Activated CD8-positive, alpha-beta memory T cell treated with anti-CD3 and anti-CD28 coated beads, Interleukin-2, amount 50 U/mL, for 24 hours (primary cell): ENCODE measurements around the gene FLAD1.
A peak's percentile ranks its signal among the peaks of the same experiment; 100 is the strongest.
"Not testable (repeated sequence)": the region's sequence is repeated elsewhere in the genome, so short reads cannot be mapped to it uniquely, and the experiment has no call there.

Experiments
- DNase-seq: peaks from one replicate; pipeline ENCODE4 v3.0.0-alpha.2; 2020; ENCODE audit errors: extremely low read depth

The FLAD1 gene

DNA sequence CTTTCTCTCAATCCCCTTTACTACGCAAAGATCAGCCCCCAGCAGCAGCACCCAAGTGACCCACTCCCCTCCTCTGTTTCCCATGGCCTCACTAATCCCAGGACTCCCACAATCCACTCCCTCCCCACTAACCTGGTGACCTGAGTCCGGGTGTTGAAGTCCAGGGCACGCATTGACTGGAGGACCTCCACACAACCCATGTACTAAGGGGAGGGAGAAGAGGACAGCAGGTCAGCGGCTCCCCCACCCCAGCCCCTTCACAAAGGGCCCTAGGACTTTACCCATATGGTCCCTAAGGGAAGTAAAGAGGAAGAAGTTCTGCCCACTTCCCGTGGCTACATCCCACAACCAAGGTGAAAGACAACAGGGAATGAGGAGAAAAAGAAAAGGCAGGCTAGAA lies 13.9 kb upstream of the FLAD1 start:
- no peak for DNase-seq

DNA sequence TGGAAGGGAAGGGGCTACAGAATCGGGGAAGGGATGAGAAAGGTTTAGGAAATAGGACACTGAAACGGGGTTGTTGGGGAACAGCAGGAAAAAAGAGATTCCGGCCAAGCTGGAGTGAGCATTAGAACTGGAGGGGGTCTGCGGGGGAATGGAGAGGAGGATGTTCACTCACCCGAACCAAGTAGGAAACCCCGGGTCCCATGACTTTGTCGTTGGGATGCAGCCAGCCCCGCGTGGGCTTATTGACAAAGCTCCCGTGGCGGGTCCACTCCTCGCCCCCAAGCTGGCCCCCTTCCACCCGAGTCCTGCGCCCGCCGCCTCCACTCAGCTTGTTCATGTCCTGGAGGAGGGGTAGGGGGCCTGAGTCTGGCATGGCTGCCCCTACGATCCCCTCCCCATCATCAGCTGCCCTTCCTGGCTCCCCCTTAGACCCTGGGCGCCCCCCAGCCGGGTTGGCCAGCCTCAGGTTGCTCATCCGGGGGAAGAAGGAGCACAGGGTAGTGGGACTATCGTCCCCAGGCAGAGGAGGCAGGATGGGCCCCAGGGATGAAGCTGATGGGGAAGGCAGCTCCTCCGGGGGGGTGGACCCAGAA lies 13.2 kb upstream of the FLAD1 start:
- no peak for DNase-seq

GRCh38 chr1:154970631-154971340 lies 12.4 kb upstream of the FLAD1 start, which contains the start of gene SHC1:
SHC1 (minus strand) TSS chr1:154970747; CDS start chr1:154970526, 221 bp downstream.
- no peak for DNase-seq

DNA sequence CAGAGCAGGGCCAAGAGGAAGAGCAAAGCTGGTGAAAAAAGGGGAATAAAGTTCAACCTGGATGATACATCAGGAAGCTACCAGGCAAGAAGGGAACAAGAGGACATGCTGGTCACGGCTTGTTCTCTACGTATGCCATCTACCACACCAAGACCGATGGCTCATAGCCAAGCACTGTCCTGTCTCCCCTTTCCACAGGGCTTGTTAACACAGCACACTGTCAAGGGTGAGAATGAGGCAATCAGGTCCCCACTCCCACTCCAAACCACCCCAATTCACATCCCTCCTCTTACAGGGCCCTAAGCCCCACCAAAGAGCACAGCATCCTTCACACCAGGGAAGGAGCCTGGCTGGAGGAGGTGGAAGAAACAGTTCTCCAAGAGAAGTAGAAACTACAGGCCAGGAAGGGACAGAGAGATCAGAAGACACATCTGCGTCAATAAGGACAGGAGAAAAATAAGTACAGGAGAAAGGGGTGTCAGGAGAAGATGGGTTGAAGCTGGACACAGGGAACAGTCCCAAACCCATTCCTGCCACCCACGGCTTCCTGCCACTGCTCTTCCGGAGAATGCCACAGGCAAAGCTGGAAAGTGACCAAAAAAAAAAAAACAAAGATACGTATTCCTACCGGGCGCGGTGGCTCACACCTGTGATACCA lies 11.7 kb upstream of the FLAD1 start:
- DNase-seq: no peak

GRCh38 chr1:154972213-154972516 lies 11.0 kb upstream of the FLAD1 start:
- DNase-seq: no peak

DNA sequence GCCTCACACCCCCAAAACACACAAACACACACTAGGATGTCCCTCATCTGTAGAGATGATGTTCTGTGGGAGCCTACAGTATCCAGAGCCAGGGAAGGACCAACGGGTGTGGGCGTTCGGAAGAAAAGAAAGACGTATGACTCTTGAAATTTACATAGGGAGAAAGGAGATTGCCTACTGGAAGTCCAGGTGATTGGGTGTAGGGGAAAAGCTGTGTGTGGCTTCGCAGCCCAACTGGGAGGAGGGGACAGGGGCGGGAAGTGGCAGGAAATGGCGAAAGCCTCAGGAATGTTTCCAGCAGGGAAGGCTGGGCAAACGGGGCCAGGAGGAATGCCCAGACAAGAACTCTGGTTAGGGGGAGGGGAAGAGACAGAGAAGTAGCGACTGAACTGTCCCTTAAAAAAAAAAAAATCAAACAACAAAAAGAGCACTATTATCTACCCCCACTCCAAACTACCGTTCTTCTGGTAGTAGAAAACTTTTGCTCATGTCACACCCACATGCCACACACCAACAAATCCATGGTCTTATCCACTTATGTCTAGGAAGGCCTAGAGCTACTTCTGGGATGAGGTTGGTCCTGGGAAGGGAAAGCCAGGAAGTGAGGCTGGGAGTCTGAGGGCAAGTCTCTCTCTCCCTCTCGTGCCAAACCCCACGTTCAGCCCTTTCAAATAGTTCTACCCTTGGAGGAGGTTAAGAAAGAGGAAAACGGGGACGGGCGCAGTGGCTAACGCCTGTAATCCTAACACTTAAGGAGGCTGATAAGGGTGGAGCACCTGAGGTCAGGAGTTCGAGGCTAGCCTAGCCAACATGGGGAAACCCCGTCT lies 10.4 kb upstream of the FLAD1 start:
- no peak for DNase-seq

DNA sequence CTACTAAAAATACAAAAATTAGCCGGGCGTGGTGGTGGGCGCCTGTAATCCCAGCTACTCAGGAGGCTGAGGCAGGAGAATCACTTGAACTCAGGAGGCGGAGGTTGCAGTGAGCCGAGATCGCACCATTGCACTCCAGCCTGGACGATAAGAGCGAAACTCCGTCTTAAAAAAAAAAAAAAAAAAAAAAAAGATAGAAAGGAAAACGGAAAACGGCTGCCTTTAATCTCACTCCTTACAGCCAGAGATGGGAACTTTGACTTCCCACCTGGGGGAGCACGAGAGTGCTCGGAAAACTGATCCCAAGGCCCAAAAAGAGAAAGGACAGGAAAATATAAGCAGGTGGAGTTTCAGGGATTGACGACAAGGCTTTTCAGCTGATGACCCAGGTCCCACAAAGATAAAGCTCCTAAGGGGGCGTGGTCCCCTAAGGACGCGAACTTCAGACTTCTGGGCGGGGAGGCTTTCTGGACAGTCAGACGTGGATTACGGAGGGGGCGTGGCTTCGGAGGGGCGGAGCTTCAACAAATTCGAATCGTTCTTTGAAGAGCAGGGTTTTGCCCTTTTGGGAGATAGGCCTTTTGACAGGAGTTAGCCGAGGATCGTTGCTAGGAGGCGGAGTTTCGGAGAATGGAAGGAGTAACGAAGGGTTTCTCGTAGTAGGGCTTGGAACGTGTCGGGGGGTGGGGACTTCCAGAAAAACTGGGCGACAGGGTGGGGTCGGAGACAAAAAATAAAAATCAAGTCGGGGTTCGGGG lies 9.6 kb upstream of the FLAD1 start:
- DNase-seq: peak; percentile 90

DNA sequence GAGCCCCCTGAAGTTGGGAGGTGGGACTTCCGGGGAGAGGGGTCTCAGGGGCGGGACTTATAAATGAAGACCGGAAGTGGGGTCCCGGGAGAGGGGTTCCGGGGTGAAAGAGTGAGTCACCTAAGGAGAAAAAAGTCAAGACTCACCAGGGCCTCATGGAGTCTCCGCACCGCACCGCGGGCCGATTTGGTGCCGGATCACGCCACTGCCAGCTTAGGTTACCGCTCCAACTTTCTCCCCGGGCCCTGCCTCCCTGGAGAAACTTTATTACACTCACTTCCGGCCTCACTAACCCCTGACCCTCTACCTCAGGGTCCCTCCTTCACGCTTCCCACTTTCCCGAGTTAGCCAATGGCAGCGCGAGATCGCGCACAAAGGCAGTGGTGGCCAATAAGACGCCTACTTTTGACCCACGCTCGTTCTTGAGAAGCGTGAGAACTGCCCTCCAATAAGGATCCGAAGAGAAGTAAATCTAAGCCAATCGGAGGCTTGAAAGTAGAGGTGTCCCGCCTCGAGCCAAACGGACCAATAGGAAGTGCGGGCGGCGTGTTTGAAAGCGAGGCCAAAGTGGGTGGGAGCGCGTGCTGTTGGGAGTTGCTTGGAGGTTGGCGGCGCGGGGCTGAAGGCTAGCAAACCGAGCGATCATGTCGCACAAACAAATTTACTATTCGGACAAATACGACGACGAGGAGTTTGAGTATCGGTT lies 8.9 kb upstream of the FLAD1 start, which contains the start of gene CKS1B:
Gene CKS1B, plus strand, starts transcription at position 580 of the 706 bp plus-strand sequence. Its CDS starts 65 bp downstream, at position 645.
- DNase-seq: peak; percentile 89

DNA sequence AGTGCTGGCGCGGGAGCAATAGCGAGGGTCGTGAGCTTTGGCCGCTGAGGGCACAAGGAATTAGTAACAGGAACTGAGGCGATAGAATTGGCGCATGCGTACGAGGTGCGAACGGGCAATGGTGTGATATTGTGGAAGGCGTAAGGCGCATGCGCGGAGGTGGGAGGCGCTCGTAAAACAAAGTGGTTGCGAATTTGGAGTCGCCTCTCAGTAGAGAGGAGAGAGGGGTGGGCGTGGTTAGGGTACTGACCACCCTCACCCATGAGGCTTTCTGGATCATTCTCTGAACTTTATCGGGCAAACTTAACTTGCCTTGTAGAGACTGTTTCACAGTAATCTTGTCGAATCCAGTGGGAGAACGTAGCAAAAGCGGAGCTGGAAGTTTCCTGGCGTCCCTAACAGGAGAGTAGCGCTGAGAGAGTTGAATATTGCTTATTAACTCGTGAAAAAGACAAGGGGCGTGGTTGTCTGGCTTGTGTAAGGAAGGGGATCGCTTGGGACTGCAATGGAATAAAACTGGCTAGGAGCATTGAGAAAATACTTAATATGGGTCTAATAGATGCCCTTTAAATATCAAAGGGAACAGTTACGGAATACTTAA lies 8.2 kb upstream of the FLAD1 start:
- DNase-seq: peak; percentile 87

GRCh38 chr1:154975409-154976059 lies 7.6 kb upstream of the FLAD1 start:
- DNase-seq: no peak

DNA sequence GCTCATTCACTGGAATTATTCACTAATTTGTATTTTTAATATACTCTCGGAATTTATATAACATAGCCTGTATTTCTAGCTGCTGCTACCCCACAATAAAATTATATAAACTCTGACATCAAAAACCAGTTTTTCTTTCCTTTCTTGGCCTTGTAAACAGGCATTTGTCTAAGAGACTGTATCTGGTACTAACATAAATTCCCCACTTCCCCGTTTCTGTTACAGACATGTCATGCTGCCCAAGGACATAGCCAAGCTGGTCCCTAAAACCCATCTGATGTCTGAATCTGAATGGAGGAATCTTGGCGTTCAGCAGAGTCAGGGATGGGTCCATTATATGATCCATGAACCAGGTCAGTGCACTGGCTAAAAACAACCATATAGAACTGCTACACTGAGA lies 5.4 kb upstream of the FLAD1 start:
- DNase-seq: not testable (repeated sequence)

DNA sequence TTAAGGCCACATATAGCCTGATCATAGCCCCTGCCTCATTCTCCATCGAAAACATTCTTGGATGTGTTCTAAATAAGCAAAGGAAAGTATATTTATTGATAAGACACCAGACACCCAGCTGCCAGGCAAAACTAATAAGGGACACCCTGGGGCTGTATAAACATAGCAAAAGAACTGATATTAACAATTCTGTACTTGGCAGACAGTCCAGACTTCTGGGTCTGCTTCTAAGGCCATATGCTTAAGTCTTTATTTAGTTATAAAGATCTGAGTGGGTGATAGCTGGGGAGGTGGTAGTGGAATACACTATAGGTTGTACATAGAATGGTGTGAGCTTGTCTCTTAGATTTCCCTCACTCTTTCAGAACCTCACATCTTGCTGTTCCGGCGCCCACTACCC lies 4.8 kb upstream of the FLAD1 start:
- no peak for DNase-seq

DNA sequence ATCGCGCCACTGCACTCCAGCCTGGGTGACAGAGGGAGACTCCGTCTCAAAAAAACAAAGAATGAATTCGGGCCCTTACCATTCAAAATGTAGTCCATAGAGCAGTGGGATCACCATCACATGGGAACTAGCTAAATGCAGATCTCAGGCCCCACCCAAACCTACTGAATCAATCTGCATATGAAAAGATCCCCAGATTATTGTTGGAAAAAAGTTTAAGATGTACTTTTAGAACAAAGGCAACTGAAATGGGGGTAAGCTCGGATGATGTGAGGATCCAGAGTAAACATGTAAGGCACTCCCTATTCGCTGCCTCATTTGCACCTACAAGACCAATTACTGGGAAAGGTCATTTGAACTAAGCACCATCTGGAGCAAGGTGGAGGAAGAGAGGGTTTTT lies 803 bp upstream of the FLAD1 start:
- no peak for DNase-seq

- DNase-seq: no peak
Observed at GRCh38 chr1:154983776-154984466, 777 bp downstream of the FLAD1 start.

- not testable (repeated sequence) for DNase-seq
Observed at GRCh38 chr1:154986736-154987135, 3.6 kb downstream of the FLAD1 start.

DNA sequence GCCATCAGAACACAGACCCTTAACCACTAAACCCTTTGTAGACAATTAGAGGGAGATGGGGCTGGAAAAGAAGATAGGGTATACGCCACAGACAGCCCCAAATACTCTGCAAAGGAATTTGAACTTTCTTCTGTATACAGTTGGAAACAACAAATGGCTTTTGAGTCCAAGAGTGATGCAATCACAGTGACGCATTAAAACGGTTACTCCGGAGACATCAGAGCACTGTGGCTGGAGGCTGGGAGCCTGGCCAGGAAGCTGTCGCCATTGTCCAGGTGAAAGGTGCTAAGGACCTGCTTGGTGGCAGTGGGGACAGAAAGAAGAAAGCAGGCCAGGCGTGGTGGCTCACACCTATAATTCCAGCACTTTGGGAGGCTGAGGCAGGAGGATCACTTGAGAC lies 4.2 kb downstream of the FLAD1 start:
- no peak for DNase-seq

DNA sequence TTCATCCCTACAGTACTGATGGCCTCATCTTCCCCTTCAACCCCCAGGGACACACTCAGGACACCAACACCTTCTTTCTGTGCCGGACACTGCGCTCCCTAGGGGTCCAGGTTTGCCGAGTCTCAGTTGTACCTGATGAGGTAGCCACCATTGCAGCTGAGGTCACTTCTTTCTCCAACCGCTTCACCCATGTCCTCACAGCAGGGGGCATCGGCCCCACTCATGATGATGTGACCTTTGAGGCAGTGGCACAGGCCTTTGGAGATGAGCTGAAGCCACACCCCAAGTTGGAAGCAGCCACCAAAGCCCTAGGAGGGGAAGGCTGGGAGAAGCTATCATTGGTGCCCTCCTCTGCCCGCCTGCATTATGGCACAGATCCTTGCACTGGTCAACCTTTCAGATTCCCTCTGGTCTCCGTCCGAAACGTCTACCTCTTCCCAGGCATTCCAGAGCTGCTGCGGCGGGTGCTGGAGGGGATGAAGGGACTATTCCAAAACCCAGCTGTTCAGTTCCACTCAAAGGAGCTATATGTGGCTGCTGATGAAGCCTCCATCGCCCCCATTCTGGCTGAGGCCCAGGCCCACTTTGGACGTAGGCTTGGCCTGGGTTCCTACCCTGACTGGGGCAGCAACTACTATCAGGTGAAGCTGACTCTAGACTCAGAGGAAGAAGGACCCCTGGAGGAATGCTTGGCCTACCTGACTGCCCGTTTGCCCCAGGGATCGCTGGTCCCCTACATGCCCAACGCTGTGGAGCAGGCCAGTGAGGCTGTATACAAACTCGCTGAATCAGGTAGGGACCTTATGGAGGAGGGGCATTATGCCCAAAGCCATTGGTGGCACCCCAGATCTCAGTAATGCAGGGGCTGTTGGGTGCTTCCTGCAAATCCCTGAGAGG lies 5.2 kb downstream of the FLAD1 start:
- no peak for DNase-seq

DNA sequence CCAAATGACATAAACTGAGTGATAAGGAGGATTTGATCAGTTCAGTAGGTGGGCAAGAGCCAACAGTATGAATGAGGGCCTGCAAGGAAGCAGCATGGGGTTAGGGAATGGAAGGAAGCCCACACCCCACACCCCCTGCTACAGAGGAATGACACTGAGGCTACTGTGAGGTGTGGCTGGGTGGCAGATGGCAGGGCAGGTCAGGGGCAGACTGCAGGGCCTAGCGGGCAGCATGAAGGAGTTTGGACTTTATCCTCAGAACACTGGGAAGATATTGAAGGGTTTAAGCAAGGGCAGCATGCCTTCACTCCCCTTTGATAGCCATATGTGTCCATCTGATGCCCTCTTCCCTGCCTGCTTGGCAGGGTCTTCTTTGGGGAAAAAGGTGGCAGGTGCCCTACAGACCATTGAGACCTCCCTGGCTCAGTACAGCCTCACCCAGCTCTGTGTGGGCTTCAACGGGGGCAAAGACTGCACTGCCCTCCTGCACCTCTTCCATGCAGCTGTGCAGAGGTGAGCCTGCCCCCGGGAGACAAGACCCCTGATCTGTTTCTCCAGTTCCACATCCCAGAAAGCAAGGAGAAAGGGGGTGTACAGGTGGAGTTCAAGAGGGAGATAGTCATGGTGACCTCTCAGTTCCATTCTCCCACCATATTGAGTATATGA lies 6.2 kb downstream of the FLAD1 start:
- DNase-seq: no peak
